GM15510 (cell line): ENCODE results near the gene SLC19A1.

Experiments used
- POLR2A ChIP-seq: IDR thresholded peaks from 3 replicates; pipeline ENCODE4 v1.6.1; 2011; ENCODE audit warnings: borderline replicate concordance; ENCODE audit not compliant: insufficient read length; ENCODE audit errors: extremely low read depth

The SLC19A1 gene

DNA sequence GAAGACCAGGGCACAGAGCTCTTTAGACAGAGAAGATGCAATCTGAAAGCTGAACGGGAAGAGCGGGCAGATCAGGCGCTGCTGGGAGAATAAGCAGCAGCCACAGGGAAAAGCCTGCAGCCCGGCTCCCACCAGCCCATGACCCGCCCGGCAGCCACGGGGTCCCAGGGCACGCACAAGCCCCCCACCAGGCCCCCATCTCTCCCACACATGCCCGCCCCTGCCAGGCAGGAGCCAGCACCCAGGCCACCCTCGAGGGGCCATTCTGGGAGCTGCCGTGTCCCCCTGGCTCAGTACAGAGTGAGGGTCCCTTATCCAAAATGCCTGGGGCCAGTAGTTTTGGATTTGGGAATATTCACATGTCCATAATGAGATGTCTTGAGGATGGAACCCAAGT is 16.3 kb downstream of the SLC19A1 start:
- no peak for TF ChIP-seq POLR2A

GRCh38 chr21:45525153-45525909 is 16.9 kb downstream of the SLC19A1 start:
- no peak for TF ChIP-seq POLR2A

DNA sequence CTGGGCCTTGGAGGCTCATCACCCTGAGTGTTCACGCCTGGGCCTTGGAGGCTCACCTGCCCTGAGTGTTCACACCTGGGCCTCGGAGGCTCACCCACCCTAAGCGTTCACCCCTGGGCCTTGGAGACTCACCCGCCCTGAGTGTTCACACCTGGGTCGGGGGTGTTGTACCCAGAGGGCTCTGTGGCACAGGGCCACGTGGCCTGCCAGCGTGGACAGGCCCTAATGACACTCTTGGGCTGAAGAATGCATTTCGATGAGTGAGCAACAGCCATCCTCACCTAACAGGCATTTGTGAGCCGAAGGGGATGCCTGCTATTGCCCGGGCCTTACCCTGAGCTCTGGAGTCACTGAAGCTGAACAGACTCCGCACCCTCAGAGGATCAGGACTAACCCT is 17.5 kb downstream of the SLC19A1 start:
- TF ChIP-seq POLR2A, result no peak

DNA sequence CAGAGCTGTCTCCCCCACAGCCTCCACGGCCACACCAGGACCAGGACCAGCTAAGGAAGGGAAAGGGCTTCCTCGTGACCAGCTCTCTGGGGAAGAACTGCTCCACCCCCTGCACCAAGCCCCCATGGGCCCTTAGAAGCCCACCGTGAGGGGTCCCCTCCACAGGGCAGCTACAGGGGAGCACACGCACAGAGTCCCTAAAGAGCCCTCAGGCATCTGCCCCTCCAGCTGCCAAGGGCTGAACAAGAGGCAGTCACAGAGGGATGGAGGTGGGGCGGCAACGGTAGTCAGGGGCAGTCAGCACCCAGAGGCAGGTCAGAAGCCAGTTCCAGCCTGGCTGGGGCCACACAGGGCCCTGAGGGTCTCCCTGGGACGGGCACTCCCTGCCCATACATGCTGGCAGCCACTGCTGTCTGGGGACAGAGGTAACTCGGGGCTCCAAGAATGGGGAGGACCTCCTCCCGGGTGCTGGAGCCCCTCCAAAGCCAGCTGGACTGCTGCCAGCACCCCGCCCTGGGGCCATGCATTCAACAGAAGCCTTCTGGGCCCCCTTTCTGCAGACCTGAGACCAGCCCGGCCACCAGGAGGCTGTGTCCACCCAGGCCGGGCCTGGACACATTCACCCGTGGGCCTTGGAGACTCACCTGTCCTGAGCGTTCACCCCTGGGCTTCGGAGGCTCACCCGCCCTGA is 18.7 kb downstream of the SLC19A1 start:
- TF ChIP-seq POLR2A, result no peak

DNA sequence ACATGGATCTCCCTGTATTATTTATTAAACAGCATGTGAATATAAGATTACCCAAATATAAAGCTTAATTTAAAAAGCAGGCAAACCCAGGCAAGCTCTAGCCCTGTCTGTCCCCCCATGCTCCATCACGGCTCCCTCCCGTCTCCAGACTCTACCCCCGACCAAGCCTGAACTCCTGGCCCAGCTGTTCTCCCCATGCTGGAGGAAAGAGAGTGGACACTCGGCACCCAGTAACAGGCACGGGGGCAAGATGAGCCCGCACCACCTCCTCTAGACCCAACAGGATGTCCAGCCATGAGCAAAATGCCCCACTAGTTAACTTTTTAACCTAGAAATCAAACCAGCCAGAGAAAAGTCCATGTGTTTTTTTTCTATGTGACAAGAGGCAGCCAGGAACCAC is 19.3 kb downstream of the SLC19A1 start:
- no peak for TF ChIP-seq POLR2A

- no peak for TF ChIP-seq POLR2A
These were observed 19.9 kb downstream of the SLC19A1 start for GRCh38 chr21:45522381-45522780.

- no peak for TF ChIP-seq POLR2A
These were observed 21.0 kb downstream of the SLC19A1 start for GRCh38 chr21:45521241-45521640.

DNA sequence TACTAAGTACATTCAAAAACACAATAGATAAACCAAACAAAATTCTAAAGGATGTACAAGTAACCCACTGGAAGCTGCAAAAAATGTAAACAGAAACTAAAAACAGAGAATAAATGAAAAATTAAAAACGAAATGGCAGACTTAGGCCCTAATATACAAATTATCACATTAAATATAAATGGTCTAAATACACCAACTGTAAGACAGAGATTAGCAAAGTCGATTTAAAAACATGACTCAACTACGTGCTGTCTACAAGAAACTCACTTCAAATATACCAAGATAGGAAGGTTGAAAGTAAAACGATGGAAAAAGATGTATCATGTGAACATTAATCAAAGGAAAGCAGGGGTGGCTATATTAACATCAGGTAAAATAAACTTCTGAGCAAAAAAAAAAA is 23.1 kb downstream of the SLC19A1 start:
- no peak for TF ChIP-seq POLR2A

GRCh38 chr21:45518742-45519141 is 23.5 kb downstream of the SLC19A1 start:
- no peak for TF ChIP-seq POLR2A

DNA sequence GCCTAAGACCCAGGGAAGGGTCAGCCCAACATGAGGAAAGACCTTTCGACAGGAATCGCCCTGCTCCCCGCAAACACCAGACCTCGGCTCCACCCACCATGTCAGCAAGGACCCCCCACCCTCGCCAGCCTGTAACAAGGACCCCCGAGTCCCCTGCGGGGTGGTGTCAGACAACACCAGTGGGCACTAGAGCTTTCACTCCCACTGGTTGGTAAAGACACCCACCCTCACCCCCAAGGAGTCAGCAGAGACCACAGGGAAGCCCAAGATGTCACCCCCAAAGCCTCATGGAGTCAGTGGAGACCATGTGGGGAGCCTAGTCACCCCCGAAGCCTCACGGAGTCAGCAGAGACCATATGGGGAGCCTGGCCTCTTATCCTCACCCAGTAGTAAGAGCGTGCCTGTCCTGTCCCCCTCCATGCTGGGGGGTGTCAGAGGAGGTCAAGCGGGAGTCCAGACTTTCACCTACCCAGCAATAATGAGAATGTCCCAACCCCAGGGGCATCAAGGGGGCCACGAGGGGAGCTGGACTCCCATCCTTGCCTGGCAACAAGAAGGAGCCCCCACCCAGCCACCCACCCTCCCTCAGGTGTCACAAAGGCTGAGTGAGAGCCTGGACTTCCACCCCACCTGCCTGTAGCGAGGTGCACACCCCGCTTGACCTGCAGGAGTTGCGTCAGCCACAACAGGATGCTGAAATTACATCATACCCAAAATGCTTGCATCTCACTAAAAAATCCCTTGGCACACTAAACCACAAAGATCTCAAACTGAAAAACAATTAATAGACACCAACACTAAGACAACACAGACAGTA is 24.8 kb downstream of the SLC19A1 start:
- no peak for TF ChIP-seq POLR2A

DNA sequence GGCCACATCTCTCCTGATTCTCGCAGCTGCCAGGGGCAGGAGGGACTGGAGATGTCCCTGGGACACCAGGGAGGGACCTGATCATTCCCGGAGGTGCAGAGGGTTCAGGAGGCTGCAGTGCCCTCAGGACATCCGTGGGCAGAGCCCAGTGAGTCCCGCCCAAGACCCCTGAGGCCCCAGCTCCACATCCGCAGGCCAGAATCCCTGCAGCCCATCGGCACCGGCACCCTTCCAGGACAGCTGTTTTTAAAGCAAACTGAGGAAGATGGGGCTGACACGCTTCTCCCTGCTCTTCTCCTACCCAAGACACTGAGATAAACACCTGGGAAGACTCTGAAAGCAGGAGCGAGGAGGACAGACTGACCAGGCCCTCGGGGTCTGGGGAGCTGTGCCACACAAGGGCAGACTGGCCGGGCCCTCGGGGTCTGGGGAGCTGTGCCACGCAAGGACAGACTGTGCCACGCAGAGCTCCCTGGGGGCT is 25.5 kb downstream of the SLC19A1 start:
- no peak for TF ChIP-seq POLR2A

- no peak for TF ChIP-seq POLR2A
These were observed 26.1 kb downstream of the SLC19A1 start for GRCh38 chr21:45516071-45516670.

- TF ChIP-seq POLR2A, result no peak
These were observed 26.8 kb downstream of the SLC19A1 start for GRCh38 chr21:45515241-45516061.
